PC-3 (cell line): ENCODE measurements around the gene FOXE1. TPM values are rescaled to one million over a fixed set of nuclear protein-coding genes. Genes with fewer than 3 reads are reported as not detected.

ENCODE experiments used
- ATAC-seq: fragments of 200-7000 bp; cut with Tn5 transposase; 2 replicates; pipeline ENCODE4 v1.9.1; 2020; ENCODE audit warnings: mild to moderate bottlenecking, moderate library complexity
- BruUV-seq: library from RNA; stranded (reverse); fragments of 400-500 nt; replicated peaks from 2 replicates; lab custom pipeline; 2021; lab: Mats Ljungman, UMichigan
- CTCF ChIA-PET: fragments of 300-600 bp; sonication (Branson Sonifier 250); formaldehyde crosslinking; loops from one replicate; lab custom pipeline; 2022; ENCODE audit warnings: antibody characterized with exemption; lab: Charles Lee
- POLR2A ChIA-PET: fragments of 300-600 bp; sonication (Branson Sonifier 250); formaldehyde crosslinking; loops from one replicate; lab custom pipeline; 2022; ENCODE audit warnings: antibody characterized with exemption; ENCODE audit not compliant: unreplicated experiment; lab: Charles Lee
- DNase-seq: peaks from one replicate; pipeline ENCODE4 v3.0.0-alpha.2; 2015
- H2AFZ ChIP-seq: fragments of 300-600 bp; sonication (generic); 2 replicates; pipeline ENCODE4 v1.6.0; 2016; ENCODE audit warnings: antibody characterized with exemption, low read length
- H3F3A ChIP-seq: fragments of 300-600 bp; sonication (generic); one replicate; pipeline ENCODE4 v1.6.0; 2017; ENCODE audit warnings: antibody characterized with exemption, low read length, control low read depth, mild to moderate bottlenecking; ENCODE audit not compliant: unreplicated experiment
- H3K27ac ChIP-seq: fragments of 300-600 bp; sonication (generic); 2 replicates; pipeline ENCODE4 v1.5.1; 2016; ENCODE audit warnings: mild to moderate bottlenecking, low read length
- H3K27me3 ChIP-seq: fragments of 300-600 bp; sonication (generic); 2 replicates; pipeline ENCODE4 v1.6.1; 2016; ENCODE audit warnings: low read length, mixed read lengths
- H3K36me3 ChIP-seq: fragments of 300-600 bp; sonication (generic); 2 replicates; pipeline ENCODE4 v1.6.1; 2016; ENCODE audit warnings: low read depth, mixed run types, low read length, mixed read lengths
- H3K4me1 ChIP-seq: fragments of 300-600 bp; sonication (generic); 2 replicates; pipeline ENCODE4 v1.5.1; 2016; ENCODE audit warnings: low read length; ENCODE audit not compliant: insufficient read depth
- H3K4me2 ChIP-seq: fragments of 300-600 bp; sonication (generic); 2 replicates; pipeline ENCODE4 v1.6.0; 2016; ENCODE audit warnings: low read length
- H3K4me3 ChIP-seq: fragments of 300-600 bp; sonication (generic); 2 replicates; pipeline ENCODE4 v1.5.1; 2016; ENCODE audit warnings: mild to moderate bottlenecking, low read length, mixed read lengths
- H3K79me2 ChIP-seq: fragments of 300-600 bp; sonication (generic); 2 replicates; pipeline ENCODE4 v1.6.1; 2017; ENCODE audit warnings: low read length, mixed read lengths
- H3K9ac ChIP-seq: fragments of 300-600 bp; sonication (generic); 2 replicates; pipeline ENCODE4 v1.6.0; 2016; ENCODE audit warnings: mild to moderate bottlenecking, low read length
- H3K9me2 ChIP-seq: fragments of 300-600 bp; sonication (generic); replicated peaks from 2 replicates; pipeline ENCODE4 v1.6.1; 2016; ENCODE audit warnings: mixed run types, low read length, mixed read lengths
- H3K9me3 ChIP-seq: fragments of 300-600 bp; sonication (generic); 2 replicates; pipeline ENCODE4 v1.6.1; 2016; ENCODE audit warnings: low read length, mixed read lengths
- H4K20me1 ChIP-seq: fragments of 300-600 bp; sonication (generic); 2 replicates; pipeline ENCODE4 v1.6.1; 2016; ENCODE audit warnings: low read length, mixed read lengths
- CTCF ChIP-seq: fragments of 300-600 bp; sonication (generic); conservative IDR thresholded peaks from 2 replicates; pipeline ENCODE4 v1.5.1; 2017; ENCODE audit warnings: antibody characterized with exemption, low read depth, mild to moderate bottlenecking, low read length
- EZH2 ChIP-seq: fragments of 300-600 bp; sonication (generic); IDR thresholded peaks from one replicate; pipeline ENCODE4 v1.6.1; 2017; ENCODE audit warnings: antibody characterized with exemption, mild to moderate bottlenecking, low read length; ENCODE audit not compliant: unreplicated experiment
- EZH2phosphoT487 ChIP-seq: fragments of 300-600 bp; sonication (generic); IDR thresholded peaks from 2 replicates; pipeline ENCODE4 v1.6.1; 2018; ENCODE audit warnings: mild to moderate bottlenecking, antibody characterized with exemption, low read length, borderline replicate concordance
- intact Hi-C: fragments of 100-400 bp; cut with micrococcal nuclease; formaldehyde crosslinking; loops from 2 replicates; pipeline ENCODE4 v1.9.0; 2023
- total RNA-seq: library from RNA; depleted of rRNA; stranded (reverse); fragments of >200 nt; gene quantifications from 2 replicates; pipeline ENCODE4 v1.2.3, GENCODE V29; 2014

Gene FOXE1
- total RNA-seq, 1 experiment from 2014 or later: not detected

DNA sequence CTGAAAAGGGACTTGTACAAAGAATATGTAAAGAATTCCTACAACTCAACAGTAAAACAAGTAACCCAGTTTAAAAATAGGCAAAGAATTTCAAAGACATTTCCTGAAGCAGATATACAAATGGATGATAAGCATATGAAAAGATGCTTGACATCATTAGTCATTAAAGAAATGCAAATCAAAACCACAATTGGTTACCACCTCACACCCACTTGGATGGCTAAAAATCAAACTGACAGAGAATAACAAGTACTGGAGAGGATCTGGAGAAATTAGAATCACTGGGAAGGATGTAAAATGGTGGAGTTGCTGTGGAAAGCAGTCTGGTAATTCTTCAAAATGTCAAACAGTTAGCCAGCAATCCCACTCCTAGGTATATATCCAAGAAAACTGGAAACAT lies 12.5 kb upstream of the FOXE1 start:
- H3K36me3 ChIP-seq: no peaks in the 10 kb centered on the region
- no peaks in the 10 kb centered on the region for H3K79me2 ChIP-seq
- POLR2A ChIA-PET: no interaction called here
- H4K20me1 ChIP-seq: no peaks in the 10 kb centered on the region
- H3K4me2 ChIP-seq: no peak overlapping the region
- H3K9ac ChIP-seq: no peak overlapping the region
- TF ChIP-seq EZH2phosphoT487 (no peak), CTCF (no peak), EZH2 (no peak)
- ATAC-seq (no peak), DNase-seq (no peak)
- no peaks in the 10 kb centered on the region for H3K4me1 ChIP-seq
- H3K9me2 ChIP-seq: no peaks in the 10 kb centered on the region
- H3K4me3 ChIP-seq: no peak overlapping the region
- no peak overlapping the region for H3K27ac ChIP-seq
- no peaks in the 10 kb centered on the region for H3F3A ChIP-seq
- BruUV-seq: no TSS peak
- no peak overlapping the region for H2AFZ ChIP-seq
- intact Hi-C loops: no loop called here
- no peaks in the 10 kb centered on the region for H3K9me3 ChIP-seq
- no peaks in the 10 kb centered on the region for H3K27me3 ChIP-seq
- CTCF ChIA-PET: no interaction called here

DNA sequence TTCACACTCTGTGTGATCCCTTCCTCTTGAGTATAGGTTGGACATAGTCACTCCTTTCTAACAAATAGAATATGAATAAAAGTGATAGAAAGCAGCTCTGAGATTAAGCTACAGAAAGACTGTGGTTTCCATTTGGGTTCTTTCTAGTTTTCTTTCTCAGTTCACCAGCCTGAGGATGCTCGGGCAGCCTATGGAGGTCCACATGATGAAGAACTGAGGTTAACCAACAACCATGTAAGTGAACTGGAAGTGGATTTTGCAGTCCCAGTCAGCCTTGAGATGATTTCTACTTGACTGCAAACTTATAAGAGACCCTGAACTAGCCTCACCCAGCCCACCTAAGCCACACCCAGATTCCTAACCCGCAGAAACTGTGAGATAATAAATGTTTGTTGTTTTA lies 10.1 kb upstream of the FOXE1 start:
- DNase-seq (no peak), ATAC-seq (no peak)
- Histone ChIP-seq H3K27ac (no peak overlapping the region), H3K27me3 (no peaks in the 10 kb centered on the region), H3F3A (no peaks in the 10 kb centered on the region), H3K9me2 (no peaks in the 10 kb centered on the region), H3K79me2 (no peaks in the 10 kb centered on the region), H3K36me3 (no peaks in the 10 kb centered on the region), H3K4me1 (no peaks in the 10 kb centered on the region), H3K9ac (no peak overlapping the region), H4K20me1 (no peaks in the 10 kb centered on the region), H3K9me3 (no peaks in the 10 kb centered on the region), H3K4me3 (no peak overlapping the region), H2AFZ (no peak overlapping the region), H3K4me2 (no peak overlapping the region)
- POLR2A ChIA-PET: no interaction called here
- intact Hi-C loops: no loop called here
- CTCF ChIA-PET: no interaction called here
- TF ChIP-seq EZH2: no peak
- no peak for TF ChIP-seq EZH2phosphoT487
- no peak for TF ChIP-seq CTCF
- BruUV-seq: no TSS peak

- Histone ChIP-seq H3K79me2 (no peaks in the 10 kb centered on the region), H4K20me1 (no peaks in the 10 kb centered on the region), H3K4me3 (no peak overlapping the region), H3K4me1 (no peaks in the 10 kb centered on the region), H3K9ac (no peak overlapping the region), H3K4me2 (no peak overlapping the region), H2AFZ (no peak overlapping the region), H3K9me3 (no peaks in the 10 kb centered on the region), H3K36me3 (no peaks in the 10 kb centered on the region), H3K27ac (no peak overlapping the region), H3F3A (no peaks in the 10 kb centered on the region), H3K9me2 (no peaks in the 10 kb centered on the region), H3K27me3 (no peaks in the 10 kb centered on the region)
- ChIA-PET POLR2A (no interaction called here), CTCF (no interaction called here)
- no peak for TF ChIP-seq CTCF
- no TSS peak for BruUV-seq
- DNase-seq (no peak), ATAC-seq (no peak)
- intact Hi-C loops: no loop called here
Measured at GRCh38 chr9:97845130-97845529, 7.9 kb upstream of the FOXE1 start.
